DND-41 (cell line): ENCODE results near the gene SUMO4.

Experiments used
- ATAC-seq: fragments of 200-7000 bp; cut with Tn5 transposase; 3 replicates; pipeline ENCODE4 v1.9.1; 2021; ENCODE audit warnings: low read depth; ENCODE audit not compliant: insufficient read depth
- DNase-seq: peaks from one replicate; pipeline ENCODE4 v3.0.0-alpha.2; 2020
- H2AFZ ChIP-seq: 2 replicates; pipeline ENCODE4 v1.6.0; 2012; ENCODE audit warnings: low read depth, low read length
- H3K27ac ChIP-seq: 2 replicates; pipeline ENCODE4 v1.5.1; 2012; ENCODE audit warnings: low read length, inconsistent platforms
- H3K27me3 ChIP-seq: fragments of 200-600 bp; sonication (generic); 2 replicates; pipeline ENCODE4 v1.6.0; 2012; ENCODE audit warnings: low read length, mild to moderate bottlenecking, inconsistent platforms; ENCODE audit not compliant: insufficient read depth, poor library complexity
- H3K36me3 ChIP-seq: 2 replicates; pipeline ENCODE4 v1.5.1; 2012; ENCODE audit warnings: low read length, inconsistent platforms; ENCODE audit not compliant: insufficient read depth
- H3K4me1 ChIP-seq: 2 replicates; pipeline ENCODE4 v1.5.1; 2012; ENCODE audit warnings: mild to moderate bottlenecking, low read length; ENCODE audit not compliant: insufficient read depth
- H3K4me2 ChIP-seq: 2 replicates; pipeline ENCODE4 v1.6.0; 2012; ENCODE audit warnings: mild to moderate bottlenecking, moderate library complexity, low read length, inconsistent platforms; ENCODE audit not compliant: insufficient read depth
- H3K4me3 ChIP-seq, 2 experiments: fragments of 200-600 bp in 1 of 2; shearing (Covaris generic) in 1 of 2; 2 replicates each; pipeline ENCODE4 v1.5.1; 2012 to 2016; ENCODE audit warnings: inconsistent platforms in 2 of 2, low read length in 2 of 2, mild to moderate bottlenecking in 2 of 2, low read depth in 1 of 2, moderate library complexity in 1 of 2
- H3K79me2 ChIP-seq: 2 replicates; pipeline ENCODE4 v1.6.0; 2012; ENCODE audit warnings: low read length, inconsistent platforms; ENCODE audit not compliant: insufficient read depth
- H3K9ac ChIP-seq: 2 replicates; pipeline ENCODE4 v1.6.0; 2012; ENCODE audit warnings: low read depth, mild to moderate bottlenecking, inconsistent platforms, low read length, moderate library complexity
- H3K9me3 ChIP-seq: 2 replicates; pipeline ENCODE4 v1.5.1; 2012; ENCODE audit warnings: low read length, moderate library complexity, mild to moderate bottlenecking, inconsistent platforms; ENCODE audit not compliant: insufficient read depth, severe bottlenecking
- H4K20me1 ChIP-seq: 2 replicates; pipeline ENCODE4 v1.6.0; 2012; ENCODE audit warnings: low read length; ENCODE audit not compliant: insufficient read depth
- CTCF ChIP-seq: IDR thresholded peaks from 2 replicates; pipeline ENCODE4 v1.5.1; 2012; ENCODE audit warnings: borderline replicate concordance, low read length, moderate library complexity, mild to moderate bottlenecking; ENCODE audit not compliant: poor library complexity, severe bottlenecking; ENCODE audit errors: extremely low read depth
- EZH2 ChIP-seq: IDR thresholded peaks from 3 replicates; pipeline ENCODE4 v1.6.1; 2012; ENCODE audit warnings: borderline replicate concordance, low read depth, mild to moderate bottlenecking, moderate library complexity, low read length, inconsistent platforms; ENCODE audit not compliant: severe bottlenecking

SUMO4 gene

DNA sequence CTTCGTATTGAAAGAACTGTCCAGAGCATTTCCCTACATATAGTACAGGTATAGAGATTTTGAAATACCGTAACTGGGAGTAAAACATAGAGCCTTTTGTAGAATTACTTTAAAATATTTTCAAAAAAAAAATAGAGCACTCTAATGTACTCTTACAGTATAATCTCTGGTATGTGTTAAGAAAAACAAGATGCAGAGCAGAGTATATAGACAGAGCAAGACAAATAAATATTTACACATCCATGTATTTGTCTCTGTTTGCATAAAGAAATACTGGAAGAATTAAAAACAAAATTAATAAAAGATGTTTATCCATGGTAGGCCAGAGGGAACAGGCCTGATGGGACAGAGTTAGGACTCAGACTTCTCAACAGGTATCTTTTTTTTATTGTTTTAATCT lies 28.0 kb upstream of the SUMO4 start:
- no peak for TF ChIP-seq CTCF
- TF ChIP-seq EZH2 = no peak
- no peak overlapping the region for H3K4me3 ChIP-seq
- no peak overlapping the region for H3K27ac ChIP-seq
- H3K79me2 ChIP-seq = peaks cover 93% of the 10 kb centered on the region
- H2AFZ ChIP-seq = no peak overlapping the region
- H3K4me2 ChIP-seq = no peak overlapping the region
- no peaks in the 10 kb centered on the region for H3K27me3 ChIP-seq
- ATAC-seq (no peak), DNase-seq (no peak)
- no peaks in the 10 kb centered on the region for H3K9me3 ChIP-seq
- no peak overlapping the region for H3K9ac ChIP-seq
- H3K36me3 ChIP-seq = peaks cover 50% of the 10 kb centered on the region
- H3K4me1 ChIP-seq = peaks cover 16% of the 10 kb centered on the region
- H4K20me1 ChIP-seq = peaks cover 27% of the 10 kb centered on the region

GRCh38 chr6:149373511-149373910 lies 26.6 kb upstream of the SUMO4 start:
- Histone ChIP-seq H3K4me1 (peaks cover 2% of the 10 kb centered on the region; the same call in 1 of the 2 replicates), H3K4me2 (no peak overlapping the region)

GRCh38 chr6:149379977-149380376 lies 20.1 kb upstream of the SUMO4 start:
- peaks cover 71% of the 10 kb centered on the region for H3K36me3 ChIP-seq
- no peak overlapping the region for H3K4me3 ChIP-seq
- H3K9me3 ChIP-seq = no peaks in the 10 kb centered on the region
- H3K79me2 ChIP-seq = peaks cover 75% of the 10 kb centered on the region
- H3K27ac ChIP-seq = no peak overlapping the region
- no peak for ATAC-seq
- no peaks in the 10 kb centered on the region; the same call in 1 of the 2 replicates for H3K4me1 ChIP-seq
- no peak for DNase-seq
- H4K20me1 ChIP-seq = peaks cover 23% of the 10 kb centered on the region; the same call in 1 of the 2 replicates
- no peak overlapping the region for H2AFZ ChIP-seq
- TF ChIP-seq EZH2 (no peak), CTCF (no peak)
- H3K9ac ChIP-seq = no peak overlapping the region
- no peak overlapping the region for H3K4me2 ChIP-seq
- no peaks in the 10 kb centered on the region for H3K27me3 ChIP-seq

More at GRCh38 chr6:149373511-149373910, 26.6 kb upstream of the SUMO4 start:
- H2AFZ ChIP-seq = no peak overlapping the region
- H3K9ac ChIP-seq = no peak overlapping the region
- ATAC-seq (no peak), DNase-seq (no peak)
- H3K36me3 ChIP-seq = peaks cover 60% of the 10 kb centered on the region
- H3K9me3 ChIP-seq = no peaks in the 10 kb centered on the region
- no peak for TF ChIP-seq CTCF
- no peak for TF ChIP-seq EZH2
- H3K4me3 ChIP-seq = no peak overlapping the region
- H3K27me3 ChIP-seq = no peaks in the 10 kb centered on the region
- no peak overlapping the region for H3K27ac ChIP-seq
- H3K79me2 ChIP-seq = peaks cover 90% of the 10 kb centered on the region
- H4K20me1 ChIP-seq = peaks cover 21% of the 10 kb centered on the region

DNA sequence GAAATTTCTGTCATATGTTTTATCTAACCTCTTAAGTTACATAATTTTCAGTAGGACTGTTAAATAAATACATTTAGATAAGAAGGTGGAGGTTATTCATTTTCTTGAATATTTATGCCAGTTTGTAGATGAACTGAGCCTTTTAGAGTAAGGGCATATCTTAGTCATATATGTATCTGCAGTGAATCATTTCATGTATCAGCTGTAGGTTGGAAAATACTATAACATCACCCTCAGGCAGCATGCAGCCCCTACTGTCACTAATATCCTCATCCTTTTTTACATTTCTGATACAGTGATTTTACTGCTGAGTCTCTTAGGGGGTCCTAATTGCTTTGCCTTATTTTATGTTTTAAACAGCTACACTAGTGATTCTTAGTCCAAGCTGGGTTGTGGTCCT lies 19.5 kb upstream of the SUMO4 start:
- peaks cover 5% of the 10 kb centered on the region; the same call in 1 of the 2 replicates for H3K4me1 ChIP-seq
- ATAC-seq (no peak), DNase-seq (no peak)
- TF ChIP-seq CTCF = no peak
- TF ChIP-seq EZH2 = no peak
- H3K9ac ChIP-seq = no peak overlapping the region
- H3K4me3 ChIP-seq = no peak overlapping the region
- peaks cover 76% of the 10 kb centered on the region for H3K79me2 ChIP-seq
- H3K27ac ChIP-seq = no peak overlapping the region
- peaks cover 23% of the 10 kb centered on the region; the same call in 1 of the 2 replicates for H4K20me1 ChIP-seq
- H3K4me2 ChIP-seq = no peak overlapping the region
- H3K27me3 ChIP-seq = no peaks in the 10 kb centered on the region
- H3K9me3 ChIP-seq = no peaks in the 10 kb centered on the region
- H2AFZ ChIP-seq = no peak overlapping the region
- peaks cover 75% of the 10 kb centered on the region for H3K36me3 ChIP-seq
